Brain microvascular endothelial cell (primary cell): ENCODE data around the gene LMBR1L.
A peak's percentile ranks its signal among the peaks of the same experiment; 100 is the strongest.
"Not testable (repeated sequence)": the region's sequence is repeated elsewhere in the genome, so short reads cannot be mapped to it uniquely, and the experiment has no call there.

Experiments
- DNase-seq: peaks from one replicate; pipeline ENCODE4 v3.0.0-alpha.2; 2020
- H3K27ac ChIP-seq: fragments of 250-450 bp; sonication (Bioruptor Pico); 2 replicates; pipeline ENCODE4 v1.5.1; 2020; ENCODE audit warnings: mild to moderate bottlenecking, moderate library complexity
- H3K27me3 ChIP-seq: fragments of 250-450 bp; sonication (Bioruptor Pico); replicated peaks from 2 replicates; pipeline ENCODE4 v1.5.1; 2020; ENCODE audit warnings: mild to moderate bottlenecking
- H3K36me3 ChIP-seq: fragments of 250-450 bp; sonication (Bioruptor Pico); replicated peaks from 2 replicates; pipeline ENCODE4 v1.5.1; 2020; ENCODE audit warnings: mild to moderate bottlenecking
- H3K4me3 ChIP-seq: 2 replicates; pipeline ENCODE4 v1.5.1; 2011; ENCODE audit warnings: low read depth, mild to moderate bottlenecking, control low read depth, low read length, moderate library complexity
- CTCF ChIP-seq: IDR thresholded peaks from 2 replicates; pipeline ENCODE4 v1.5.1; 2011; ENCODE audit warnings: low read depth, mild to moderate bottlenecking, moderate library complexity, low read length, control low read depth, inconsistent platforms; ENCODE audit errors: missing control alignments
- in situ Hi-C: cut with HindIII; loops from 2 replicates; pipeline ENCODE4 v1.10.0; 2017; ENCODE audit warnings: low sequenced_read_pairs, low pct_ligation_motif_present

Gene LMBR1L

GRCh38 chr12:49068879-49069506 is 41.7 kb downstream of the LMBR1L start:
- Histone ChIP-seq H3K4me3 (peak overlapping the region; percentile 87), H3K27ac (no peak overlapping the region), H3K27me3 (no peaks in the 10 kb centered on the region), H3K36me3 (no peaks in the 10 kb centered on the region)
- DNase-seq: no peak
- in situ Hi-C loops: no loop called here
- TF ChIP-seq CTCF: no peak

GRCh38 chr12:49066120-49066519 is 44.5 kb downstream of the LMBR1L start:
- no peak for TF ChIP-seq CTCF
- no peak for DNase-seq
- no peaks in the 10 kb centered on the region for H3K27me3 ChIP-seq
- H3K27ac ChIP-seq: no peak overlapping the region
- H3K4me3 ChIP-seq: no peak overlapping the region
- in situ Hi-C loops: no loop called here
- no peaks in the 10 kb centered on the region for H3K36me3 ChIP-seq

- TF ChIP-seq CTCF: no peak
- DNase-seq: no peak
Measured at GRCh38 chr12:49064767-49065152, 45.9 kb downstream of the LMBR1L start.

GRCh38 chr12:49061916-49062315 is 48.7 kb downstream of the LMBR1L start:
- H3K4me3 ChIP-seq, H3K27ac ChIP-seq, H3K27me3 ChIP-seq, in situ Hi-C loops, DNase-seq, H3K36me3 ChIP-seq: not testable (repeated sequence)

More at GRCh38 chr12:49064767-49065152, 45.9 kb downstream of the LMBR1L start:
- no peak overlapping the region for H3K4me3 ChIP-seq
- H3K36me3 ChIP-seq: no peaks in the 10 kb centered on the region
- H3K27me3 ChIP-seq: no peaks in the 10 kb centered on the region
- in situ Hi-C loops: no loop called here
- no peak overlapping the region for H3K27ac ChIP-seq

GRCh38 chr12:49061157-49061650 is 49.4 kb downstream of the LMBR1L start:
- H3K27ac ChIP-seq: peak overlapping the region; percentile 98
- in situ Hi-C loops: no loop called here
- no peaks in the 10 kb centered on the region for H3K27me3 ChIP-seq
- DNase-seq: no peak
- no peak for TF ChIP-seq CTCF
- no peaks in the 10 kb centered on the region for H3K36me3 ChIP-seq
- H3K4me3 ChIP-seq: peak overlapping the region; percentile 86

GRCh38 chr12:49060237-49061156 is 50.1 kb downstream of the LMBR1L start, which contains the start of gene KMT2D:
Gene KMT2D, minus strand, starts transcription at chr12:49060794. Its CDS starts 5,470 bp downstream, at chr12:49055324.
- TF ChIP-seq CTCF: peak; percentile 56
- Histone ChIP-seq H3K4me3 (peak within 1 kb of the TSS; percentile 86), H3K27me3 (no peaks in the 10 kb centered on the region), H3K27ac (peak within 1 kb of the TSS; percentile 98), H3K36me3 (peaks cover 4% of the 10 kb centered on the region)
- DNase-seq: peak; percentile 88
- in situ Hi-C loops: no loop called here
